SW480 (cell line): ENCODE data around the gene KRT86.
A peak's percentile ranks its signal among the peaks of the same experiment; 100 is the strongest.
"Not testable (repeated sequence)": the region's sequence is repeated elsewhere in the genome, so short reads cannot be mapped to it uniquely, and the experiment has no call there.

Source experiments
- DNase-seq: peaks from one replicate; pipeline ENCODE4 v3.0.0-alpha.2; 2016; ENCODE audit warnings: low spot score

KRT86 gene

GRCh38 chr12:52293926-52294325, 19.5 kb downstream of the KRT86 start:
- no peak for DNase-seq

DNA sequence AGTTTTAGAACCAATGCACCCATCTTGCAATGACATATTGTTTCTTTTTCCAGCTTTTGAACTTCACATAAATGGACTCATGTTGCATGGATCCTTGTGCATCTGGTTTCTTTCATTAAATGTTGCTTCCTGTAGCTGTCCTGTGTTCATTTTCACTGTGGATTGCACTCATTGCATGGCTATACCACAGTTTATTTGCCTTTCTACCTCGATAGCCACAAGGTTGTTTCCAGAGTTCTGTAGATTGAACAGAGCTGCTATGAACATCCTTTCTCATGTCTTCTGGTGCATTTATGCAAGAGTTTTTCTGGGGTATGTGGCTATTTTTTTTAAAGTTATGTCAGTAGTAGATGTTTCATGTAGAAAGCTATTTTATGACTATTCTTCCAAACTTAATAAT, 20.4 kb downstream of the KRT86 start:
- DNase-seq = no peak

DNA sequence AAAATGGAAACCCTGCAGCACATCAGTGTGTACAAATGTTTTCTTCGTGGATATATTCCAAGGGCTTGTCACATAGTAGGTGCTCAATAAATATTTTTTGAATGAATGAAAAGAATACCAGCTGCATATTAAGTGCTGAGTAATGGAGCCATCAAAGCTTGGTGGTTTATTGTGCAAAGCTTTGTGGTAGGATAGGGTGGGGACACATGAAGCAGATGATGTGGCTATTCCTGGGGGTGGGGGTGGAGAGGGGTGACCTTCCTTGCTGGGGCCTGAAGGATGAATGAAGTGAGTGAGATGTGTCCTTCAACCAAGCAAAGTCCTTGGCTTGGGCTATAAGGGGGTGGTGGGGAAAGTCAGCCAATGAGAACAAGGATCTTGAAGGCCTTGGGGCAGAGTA, 21.2 kb downstream of the KRT86 start:
- DNase-seq = peak; percentile 68

- DNase-seq = no peak
Measured at GRCh38 chr12:52296572-52297215, 22.2 kb downstream of the KRT86 start.

GRCh38 chr12:52298677-52299190, 24.3 kb downstream of the KRT86 start:
- no peak for DNase-seq

- no peak for DNase-seq
Measured at GRCh38 chr12:52300796-52301691, 26.6 kb downstream of the KRT86 start.

DNA sequence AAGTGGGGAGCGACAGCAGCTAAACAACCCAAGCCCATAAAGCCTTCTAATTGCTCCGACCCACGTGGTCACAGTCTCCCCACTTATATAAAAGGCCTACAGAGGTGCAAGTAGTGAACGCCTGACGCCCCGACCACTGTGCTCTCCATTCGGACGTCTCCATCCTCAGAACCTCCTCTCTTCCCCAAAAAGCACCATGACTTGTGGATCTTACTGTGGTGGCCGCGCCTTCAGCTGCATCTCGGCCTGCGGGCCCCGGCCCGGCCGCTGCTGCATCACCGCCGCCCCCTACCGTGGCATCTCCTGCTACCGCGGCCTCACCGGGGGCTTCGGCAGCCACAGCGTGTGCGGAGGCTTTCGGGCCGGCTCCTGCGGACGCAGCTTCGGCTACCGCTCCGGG, 27.3 kb downstream of the KRT86 start:
- not testable (repeated sequence) for DNase-seq

DNA sequence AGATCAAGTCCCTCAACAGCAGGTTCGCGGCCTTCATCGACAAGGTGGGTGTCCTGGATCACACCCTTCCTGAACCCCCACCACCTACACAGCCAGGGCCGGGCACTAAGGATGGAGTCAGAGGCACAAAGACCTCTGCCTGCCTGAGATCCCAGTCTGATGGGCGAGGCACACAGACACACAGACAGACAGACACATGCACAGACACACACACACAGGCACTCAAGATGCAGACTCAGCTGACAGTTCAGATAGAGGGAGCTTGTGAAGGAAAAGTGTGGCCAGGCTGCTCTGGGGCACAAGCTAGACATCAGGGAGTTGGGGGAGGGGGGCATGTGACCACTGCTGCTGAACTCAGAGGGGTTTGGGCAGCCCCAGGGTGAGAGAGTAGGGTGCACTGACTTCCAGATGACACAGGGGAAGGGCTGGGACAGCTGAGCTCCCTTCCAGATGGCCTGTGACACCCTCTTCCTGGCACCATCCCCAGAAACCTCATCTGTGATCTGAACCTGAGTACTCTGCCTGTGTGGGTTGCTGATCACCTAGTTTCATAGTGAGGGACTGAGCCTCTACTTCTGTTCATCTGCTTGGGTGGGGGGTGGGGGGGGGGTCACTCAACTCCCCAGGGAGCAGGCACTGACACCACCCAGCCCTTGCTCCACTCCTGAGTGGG, 27.9 kb downstream of the KRT86 start:
- not testable (repeated sequence) for DNase-seq

DNA sequence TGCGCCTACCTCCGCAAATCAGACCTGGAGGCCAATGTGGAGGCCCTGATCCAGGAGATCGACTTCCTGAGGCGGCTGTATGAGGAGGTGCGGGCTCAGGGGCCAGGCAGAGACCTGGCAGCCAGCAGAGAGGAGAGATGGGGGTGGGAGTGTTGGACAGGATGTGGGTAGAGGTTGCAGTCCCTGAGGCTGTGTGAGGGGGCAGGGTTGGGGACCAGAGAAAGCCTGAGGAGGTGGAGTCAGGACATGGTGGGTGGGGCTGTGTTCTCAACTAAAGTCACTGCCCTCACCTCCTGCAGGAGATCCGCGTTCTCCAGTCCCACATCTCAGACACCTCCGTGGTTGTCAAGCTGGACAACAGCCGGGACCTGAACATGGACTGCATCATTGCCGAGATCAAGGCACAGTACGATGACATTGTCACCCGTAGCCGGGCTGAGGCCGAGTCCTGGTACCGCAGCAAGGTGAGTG, 30.5 kb downstream of the KRT86 start:
- DNase-seq = peak; percentile 20

DNA sequence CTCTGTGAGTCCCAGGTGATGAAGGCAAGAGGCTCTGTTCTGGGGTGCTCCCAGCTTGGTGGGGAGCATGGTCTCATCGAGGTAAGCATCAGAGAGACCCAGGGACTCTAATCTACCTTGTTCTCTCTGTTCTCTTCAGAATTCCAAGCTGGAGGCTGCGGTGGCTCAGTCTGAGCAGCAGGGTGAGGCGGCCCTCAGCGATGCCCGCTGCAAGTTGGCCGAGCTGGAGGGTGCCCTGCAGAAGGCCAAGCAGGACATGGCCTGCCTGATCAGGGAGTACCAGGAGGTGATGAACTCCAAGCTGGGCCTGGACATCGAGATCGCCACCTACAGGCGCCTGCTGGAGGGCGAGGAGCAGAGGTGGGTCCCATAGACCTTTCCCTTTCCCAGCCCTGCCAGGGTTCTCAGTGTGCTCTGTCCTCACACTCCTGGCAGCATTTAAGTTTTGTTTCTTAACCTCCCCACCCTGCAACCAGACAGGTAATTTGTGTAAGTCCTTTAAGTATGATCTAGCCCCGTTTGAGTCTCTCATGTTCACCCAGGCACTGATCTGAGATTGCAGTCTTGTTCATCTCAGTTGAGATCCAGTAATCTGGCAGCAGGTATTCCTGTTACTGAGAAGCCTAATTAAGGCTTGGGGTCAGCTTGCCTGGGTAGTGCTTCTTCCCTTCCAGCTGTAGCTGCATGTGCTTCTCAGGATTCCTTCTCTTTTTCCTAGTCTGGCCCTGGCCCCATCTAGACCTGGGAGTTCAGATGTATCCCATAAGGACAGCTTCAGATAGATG, 31.7 kb downstream of the KRT86 start:
- DNase-seq = peak; percentile 17

DNA sequence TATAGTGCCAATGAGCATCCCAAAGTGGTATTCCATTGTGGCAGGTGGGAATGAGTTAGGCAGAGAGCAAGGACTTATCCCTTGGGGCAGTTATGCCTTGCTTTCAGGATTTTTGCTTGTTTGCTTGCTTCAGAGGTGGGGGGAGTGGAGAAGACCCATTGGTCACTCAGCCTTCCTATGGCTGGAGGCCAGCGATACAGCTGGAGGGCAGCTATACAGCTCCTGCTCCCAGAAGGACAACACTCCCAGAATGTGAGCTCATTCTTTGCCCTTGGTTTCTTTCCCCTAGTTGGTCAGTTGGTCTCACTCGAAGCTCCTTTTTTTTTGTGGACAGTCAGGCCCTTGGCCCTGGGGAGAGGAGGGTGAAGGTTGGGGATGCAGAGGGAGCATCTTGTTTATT, 32.3 kb downstream of the KRT86 start:
- no peak for DNase-seq

- DNase-seq = peak; percentile 79
Measured at GRCh38 chr12:52307836-52308805, 33.7 kb downstream of the KRT86 start.

DNA sequence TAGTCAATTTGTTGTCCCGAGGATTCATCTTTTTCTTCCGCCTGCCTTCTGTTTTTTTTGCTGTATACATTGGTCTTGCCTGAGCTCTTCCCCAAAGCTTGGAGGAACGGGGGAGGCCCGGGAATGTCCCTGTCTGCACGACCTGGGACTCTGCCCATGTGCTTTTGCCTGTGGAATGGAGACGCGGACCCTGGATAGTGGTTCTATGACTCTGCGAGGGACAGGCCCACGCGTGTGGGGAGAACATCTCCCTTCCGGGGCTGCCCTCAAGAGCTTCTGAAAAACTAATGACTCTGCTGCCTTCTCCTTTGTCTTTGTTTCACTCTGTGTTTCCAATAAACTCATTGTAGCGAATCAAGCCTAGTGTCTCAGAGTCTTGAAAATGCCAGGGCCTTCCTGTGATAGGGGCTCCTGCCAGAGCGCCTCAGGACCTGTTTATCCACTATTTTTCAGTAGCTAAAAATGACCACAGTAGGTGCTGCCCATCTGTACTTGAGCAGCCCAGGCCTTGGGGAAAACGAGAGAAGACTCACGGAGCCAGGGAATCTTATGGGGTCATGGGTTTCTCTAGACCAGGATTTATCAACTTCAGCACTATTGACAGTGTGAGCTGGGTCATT, 34.5 kb downstream of the KRT86 start:
- DNase-seq = no peak

DNA sequence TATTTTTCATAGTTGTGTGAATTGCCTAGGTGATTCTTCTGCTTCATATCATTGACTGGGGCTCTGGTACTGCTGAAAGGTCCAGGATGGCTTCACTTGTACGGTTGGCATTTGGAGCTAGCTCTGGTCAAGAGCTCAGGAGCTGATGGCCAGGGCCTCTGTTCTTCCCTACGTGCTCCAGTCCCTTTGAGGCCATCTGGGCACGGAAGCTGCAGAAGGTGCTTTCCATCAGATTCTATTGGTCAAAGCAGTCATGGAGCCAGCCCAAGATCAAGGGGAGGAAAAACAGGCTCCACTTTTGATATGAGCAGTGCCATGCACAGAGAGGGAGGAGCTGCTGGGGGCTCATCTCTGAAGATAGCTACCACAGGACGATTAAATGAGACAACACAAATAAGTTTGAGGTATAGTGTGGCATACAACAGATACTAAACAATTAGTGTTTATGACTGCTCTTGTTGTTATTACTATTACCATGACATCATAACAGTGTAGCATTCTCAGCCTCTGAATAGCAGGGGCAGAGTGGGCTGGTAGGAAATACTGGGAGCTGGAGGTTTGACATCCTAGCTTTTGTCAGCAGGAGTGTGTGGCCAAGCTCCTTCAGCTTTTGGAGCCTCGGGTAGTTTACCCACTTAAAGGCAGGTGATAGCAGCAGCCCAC, 36.3 kb downstream of the KRT86 start:
- DNase-seq = no peak

GRCh38 chr12:52311285-52311648, 36.8 kb downstream of the KRT86 start:
- DNase-seq = no peak

GRCh38 chr12:52312086-52312485, 37.6 kb downstream of the KRT86 start:
- DNase-seq = no peak

DNA sequence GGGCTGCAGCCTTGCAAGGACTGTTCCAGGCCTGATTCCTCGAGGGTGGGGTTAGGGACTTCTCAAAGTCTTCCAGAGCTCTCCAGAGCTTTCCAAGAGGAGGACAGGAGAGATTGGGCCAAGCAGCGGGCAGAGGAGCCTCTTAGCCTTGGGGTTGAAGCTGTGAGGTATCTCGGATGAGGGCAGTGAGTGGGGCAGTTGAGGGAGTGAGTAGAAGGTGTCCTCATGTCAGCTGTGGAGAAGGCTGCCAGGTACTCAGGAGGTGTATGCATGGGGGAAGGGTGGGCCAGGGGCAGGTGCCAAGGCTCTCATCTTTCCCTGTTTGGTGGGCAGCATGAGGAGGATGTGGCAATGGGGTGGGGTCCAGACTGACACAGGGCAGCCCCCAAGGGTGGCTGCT, 39.0 kb downstream of the KRT86 start:
- DNase-seq = no peak

DNA sequence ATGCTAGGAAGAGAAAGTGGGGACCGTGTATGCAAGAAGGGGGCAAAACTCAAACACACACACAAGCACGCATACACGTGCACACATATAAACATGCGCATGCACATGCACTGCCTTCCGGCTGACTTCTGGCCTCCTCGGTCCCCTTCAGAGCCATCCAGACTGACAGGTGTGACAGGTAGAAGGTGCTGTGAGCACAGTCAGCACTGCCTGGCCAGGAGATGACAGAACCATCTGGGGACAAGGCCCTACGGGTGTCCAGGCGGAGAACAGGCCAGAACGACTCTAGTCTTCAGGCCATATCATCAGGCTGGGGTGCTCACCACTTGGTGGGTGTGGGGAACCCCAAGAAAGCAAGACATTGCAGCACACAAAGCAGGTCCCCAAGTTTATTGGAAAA, 39.5 kb downstream of the KRT86 start:
- no peak for DNase-seq

DNA sequence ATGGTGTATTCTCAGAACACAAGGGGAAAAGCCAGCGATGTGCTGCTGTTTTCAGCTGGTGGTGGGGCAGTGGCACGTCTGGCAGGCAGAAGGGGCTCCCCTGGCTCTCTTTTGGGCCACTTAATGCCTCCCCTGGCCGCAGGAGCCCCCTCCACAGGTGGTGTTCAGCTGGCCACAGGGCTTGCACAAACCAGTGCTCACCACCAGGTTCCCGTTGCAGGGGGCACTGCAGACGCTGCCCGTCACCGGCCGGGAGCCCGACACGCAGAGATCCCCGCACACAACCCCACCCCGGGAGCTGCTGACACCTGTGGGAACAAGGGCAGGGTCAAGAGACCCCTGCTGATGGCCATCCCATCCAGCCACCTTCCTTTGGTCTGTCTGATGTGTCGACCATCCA, 40.1 kb downstream of the KRT86 start:
- DNase-seq = no peak

- not testable (repeated sequence) for DNase-seq
Measured at GRCh38 chr12:52315721-52316120, 41.3 kb downstream of the KRT86 start.
